ENCODE measurements around the gene HIBCH. TPM values are rescaled to one million over a fixed set of nuclear protein-coding genes. Genes with fewer than 3 reads are reported as not detected.

HIBCH gene
- total RNA-seq, 1 experiment from 2014 or later, result 6.8 TPM

DNA sequence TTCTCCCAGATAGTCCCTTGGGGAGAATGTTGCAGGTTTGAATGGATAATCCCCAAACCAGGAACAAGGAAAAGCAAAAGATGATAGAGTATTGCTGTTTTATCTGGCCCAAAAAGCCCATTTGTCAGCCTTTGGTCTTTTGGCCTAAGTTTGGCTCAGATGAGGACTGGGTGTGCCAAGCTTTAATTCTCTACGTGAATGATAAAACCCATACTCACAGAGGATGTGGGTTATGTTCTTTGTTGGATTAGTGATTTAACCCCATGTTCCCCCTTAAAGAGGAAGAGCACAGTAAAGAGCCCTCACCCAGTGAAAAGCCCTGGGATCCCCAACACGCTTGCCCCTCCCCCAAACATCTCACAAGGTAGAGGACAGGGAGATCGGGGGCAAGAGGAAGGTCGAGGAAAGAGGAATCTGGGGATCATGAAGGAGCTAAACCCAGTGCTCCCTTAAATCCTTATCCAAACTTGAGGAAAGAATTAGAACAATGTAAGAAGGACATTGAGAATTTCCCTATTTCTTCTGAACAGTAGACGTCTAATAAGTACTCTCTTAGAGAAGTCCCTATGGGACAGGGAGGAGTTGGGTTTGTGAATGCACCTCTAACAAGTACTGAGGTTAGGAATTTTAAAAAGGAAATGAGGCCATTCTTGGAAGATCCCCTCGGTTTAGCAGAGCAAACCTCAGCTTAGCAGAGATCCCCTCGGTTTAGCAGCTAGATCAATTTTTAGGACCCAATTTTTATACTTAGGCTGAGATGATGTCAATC lies 105.0 kb downstream of the HIBCH start:
- DNase-seq (ENCODE audit: low read depth), result no peak
- in situ Hi-C loops (cut with HindIII; ENCODE audit: low pct_unique_long_range_greater_than_20kb, low sequenced_read_pairs), result no loop called here

DNA sequence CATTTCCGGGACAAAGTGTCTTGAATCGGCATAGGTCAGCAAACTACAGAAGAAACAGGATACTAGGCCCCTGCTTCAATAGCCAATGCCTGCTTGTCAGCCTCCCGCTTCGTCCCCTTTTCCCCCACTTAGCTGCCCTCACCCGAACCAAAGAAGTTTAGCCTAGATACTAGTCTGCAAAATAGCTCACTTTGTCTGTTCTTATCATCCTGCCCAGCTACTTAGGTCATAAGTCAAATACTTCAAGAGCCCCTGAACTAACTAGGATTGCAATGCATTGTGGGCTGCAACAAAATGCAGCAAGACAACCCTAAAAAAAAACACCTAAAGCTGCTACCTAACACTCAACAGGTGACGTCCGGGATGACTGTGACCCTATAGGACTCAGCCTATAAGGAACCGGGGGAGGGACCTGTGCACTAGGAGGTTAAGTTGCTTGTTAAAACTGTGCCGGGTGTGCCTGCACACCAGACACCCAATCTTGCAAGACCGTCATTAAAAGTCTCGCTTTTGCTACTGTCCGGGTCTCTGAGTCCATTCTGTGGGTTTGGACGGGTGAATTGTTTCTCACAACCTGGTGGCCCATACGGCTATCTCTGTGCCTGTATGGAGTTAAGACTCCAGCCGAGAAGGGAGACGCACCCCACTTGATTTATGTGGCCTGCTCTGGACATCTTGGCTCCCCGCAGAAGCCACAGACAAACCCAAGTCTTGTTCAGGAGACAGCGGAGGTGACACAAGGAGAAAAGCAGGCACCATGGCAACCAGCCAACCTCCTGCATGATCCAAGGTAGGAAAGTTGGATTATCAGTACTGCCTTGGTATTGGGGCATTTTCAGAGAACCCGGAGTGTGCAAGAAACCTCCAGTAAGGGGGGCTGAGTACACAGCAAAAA lies 105.9 kb downstream of the HIBCH start:
- no peak for DNase-seq (ENCODE audit: low read depth)
- in situ Hi-C loops (cut with HindIII; ENCODE audit: low pct_unique_long_range_greater_than_20kb, low sequenced_read_pairs), result no loop called here

DNA sequence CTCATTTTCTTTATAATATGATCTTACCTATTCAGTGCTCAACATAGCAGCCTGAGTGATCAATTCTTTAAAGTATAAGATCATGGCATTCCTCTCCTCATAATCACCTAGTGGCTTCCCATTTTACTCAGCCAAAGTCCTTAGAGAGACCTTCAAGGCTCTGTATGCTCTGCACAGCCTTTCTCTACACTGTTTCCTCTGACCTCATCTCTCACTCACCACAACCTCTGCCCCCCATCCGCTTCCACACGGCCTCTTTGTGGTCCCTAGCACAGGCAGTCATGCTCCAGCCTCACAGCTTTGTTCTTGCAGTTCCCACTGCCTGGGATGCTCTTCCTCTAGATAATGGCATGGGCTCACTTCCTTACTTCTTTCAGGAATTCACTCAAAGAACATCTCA lies 109.2 kb downstream of the HIBCH start:
- DNase-seq (ENCODE audit: low read depth), result no peak
- in situ Hi-C loops (cut with HindIII; ENCODE audit: low pct_unique_long_range_greater_than_20kb, low sequenced_read_pairs), result no loop called here

DNA sequence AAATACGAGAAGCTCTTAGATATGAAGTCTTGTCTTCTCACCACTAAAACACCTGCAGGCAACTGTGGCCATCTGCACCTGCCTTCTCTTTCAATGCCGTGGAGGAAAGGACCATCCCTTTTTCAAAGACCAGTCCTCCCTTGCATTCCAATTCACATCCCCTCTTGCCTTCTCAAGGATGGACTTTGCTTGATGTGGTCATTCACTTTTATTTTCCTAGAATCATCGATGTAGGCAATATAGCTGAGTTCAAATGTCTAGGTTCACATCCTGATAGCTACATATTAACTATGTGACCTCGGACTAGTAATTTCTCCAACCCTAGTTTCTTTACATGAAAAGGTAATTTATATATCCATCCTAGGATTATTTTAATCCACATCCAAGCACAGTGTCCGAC lies 110.1 kb downstream of the HIBCH start:
- DNase-seq (ENCODE audit: low read depth), result no peak
- in situ Hi-C loops (cut with HindIII; ENCODE audit: low pct_unique_long_range_greater_than_20kb, low sequenced_read_pairs), result no loop called here

DNA sequence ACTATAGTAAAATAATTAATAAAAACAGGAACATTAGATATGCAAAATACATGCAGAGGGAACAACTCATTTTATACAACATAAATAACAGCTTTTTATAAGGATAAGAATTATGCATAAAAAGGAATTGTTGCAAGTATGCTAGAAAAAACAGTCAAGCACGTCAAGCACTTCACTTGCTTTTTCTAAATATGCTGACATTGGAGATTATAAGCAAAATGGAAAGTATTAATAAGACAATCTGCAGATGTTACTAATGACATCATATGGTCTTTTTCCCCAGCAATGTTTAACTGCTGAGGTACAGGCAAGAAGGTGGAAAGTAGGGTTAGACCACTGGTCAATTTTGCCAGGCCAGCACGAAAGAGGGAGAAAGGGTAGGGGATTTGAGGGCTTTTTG lies 111.7 kb downstream of the HIBCH start:
- DNase-seq (ENCODE audit: low read depth), result no peak
- in situ Hi-C loops (cut with HindIII; ENCODE audit: low pct_unique_long_range_greater_than_20kb, low sequenced_read_pairs), result no loop called here

DNA sequence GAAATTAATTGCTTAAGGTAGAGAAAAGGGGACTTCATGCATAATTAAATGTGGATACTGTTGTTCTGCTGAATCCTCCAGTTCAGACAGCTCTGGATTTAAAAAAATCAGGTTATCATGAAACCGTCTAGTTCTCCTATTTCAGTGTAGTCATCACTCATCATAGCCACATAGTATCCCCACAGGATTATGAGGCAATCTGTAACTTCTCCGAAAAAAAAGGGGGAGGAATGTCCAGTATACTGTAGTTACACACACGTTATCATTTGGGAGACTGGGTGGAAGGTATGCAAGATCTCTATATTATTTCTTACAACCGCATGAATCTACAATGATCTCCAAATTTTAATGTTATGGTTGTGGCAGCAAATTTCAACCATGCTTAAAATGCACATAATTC lies 114.0 kb downstream of the HIBCH start:
- in situ Hi-C loops (cut with HindIII; ENCODE audit: low pct_unique_long_range_greater_than_20kb, low sequenced_read_pairs), result no loop called here
- DNase-seq (ENCODE audit: low read depth), result no peak

DNA sequence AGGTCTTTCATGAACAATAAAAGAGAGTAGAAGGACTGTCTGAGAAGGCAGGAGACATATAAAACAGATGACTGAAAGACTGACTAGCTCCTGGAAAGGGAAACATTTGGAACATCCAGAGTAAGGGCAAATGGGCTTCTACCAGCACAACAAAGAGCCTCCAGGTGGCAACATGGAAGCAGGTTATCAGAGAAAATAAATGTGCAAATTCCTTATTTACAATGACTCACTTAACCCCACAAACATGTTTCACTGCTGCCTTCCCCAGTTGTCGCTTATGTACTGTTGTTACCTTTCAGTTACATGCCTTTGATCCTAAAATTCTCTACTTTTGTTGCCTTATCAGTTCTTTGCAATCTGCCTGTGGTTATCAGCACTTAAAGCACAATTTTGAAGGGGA lies 117.0 kb downstream of the HIBCH start:
- in situ Hi-C loops (cut with HindIII; ENCODE audit: low pct_unique_long_range_greater_than_20kb, low sequenced_read_pairs), result no loop called here
- DNase-seq (ENCODE audit: low read depth), result no peak

DNA sequence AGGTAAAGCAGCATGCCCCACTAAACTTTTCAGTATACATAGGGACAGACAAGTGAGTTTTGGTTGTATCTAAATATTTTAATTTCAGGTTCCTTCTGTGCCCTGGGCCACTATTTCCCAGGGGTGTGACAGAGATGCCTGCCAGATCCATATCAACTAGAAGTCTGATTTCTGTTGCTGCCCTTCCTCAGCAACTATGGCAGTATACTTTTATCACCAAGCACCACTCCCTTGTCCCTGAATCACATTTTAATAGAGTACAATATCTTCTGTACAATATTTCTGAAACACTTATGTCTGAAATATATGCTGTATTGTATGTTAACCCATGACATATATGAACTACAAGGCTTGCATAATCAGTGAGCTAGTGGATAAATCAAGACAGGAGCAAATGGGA lies 117.6 kb downstream of the HIBCH start:
- no peak for DNase-seq (ENCODE audit: low read depth)
- in situ Hi-C loops (cut with HindIII; ENCODE audit: low pct_unique_long_range_greater_than_20kb, low sequenced_read_pairs), result no loop called here

DNA sequence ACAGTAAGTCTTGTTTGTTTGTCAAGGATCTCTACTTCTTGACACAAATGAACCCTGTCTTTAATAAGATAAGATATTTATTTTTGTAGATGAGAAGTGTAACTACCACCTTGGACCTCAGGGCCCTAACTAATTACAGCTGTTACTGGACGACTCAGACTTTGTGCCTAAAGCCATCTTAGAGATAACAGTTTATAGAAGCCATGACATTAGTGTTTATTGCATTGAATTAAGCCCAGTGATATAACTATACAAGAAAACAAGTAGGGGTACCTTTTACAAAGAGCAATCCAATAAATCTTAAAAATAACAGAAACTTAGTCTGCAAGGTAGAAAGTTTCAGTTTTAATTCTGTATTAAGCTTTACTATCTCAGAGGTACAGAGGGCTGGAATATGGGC lies 119.0 kb downstream of the HIBCH start:
- in situ Hi-C loops (cut with HindIII; ENCODE audit: low pct_unique_long_range_greater_than_20kb, low sequenced_read_pairs), result no loop called here
- no peak for DNase-seq (ENCODE audit: low read depth)

DNA sequence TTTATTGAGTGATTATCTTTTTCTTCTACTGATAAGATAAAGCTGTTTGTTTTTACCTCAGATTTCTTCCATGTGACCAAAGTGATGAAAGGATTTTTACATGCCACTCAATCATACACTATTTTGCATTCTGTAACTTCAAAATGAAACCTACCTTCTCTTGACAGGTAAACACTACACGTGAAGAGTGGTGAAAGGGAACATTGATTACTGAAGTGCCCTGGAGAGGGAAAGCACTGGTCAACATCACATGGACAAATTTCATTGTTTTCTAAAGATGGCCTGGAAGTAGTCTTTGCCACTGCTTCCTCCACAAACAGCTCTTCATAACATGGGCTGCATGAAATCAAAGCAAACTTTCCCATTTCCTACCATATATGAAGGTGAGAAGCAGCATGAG lies 120.1 kb downstream of the HIBCH start:
- in situ Hi-C loops (cut with HindIII; ENCODE audit: low pct_unique_long_range_greater_than_20kb, low sequenced_read_pairs), result no loop called here
- no peak for DNase-seq (ENCODE audit: low read depth)

DNA sequence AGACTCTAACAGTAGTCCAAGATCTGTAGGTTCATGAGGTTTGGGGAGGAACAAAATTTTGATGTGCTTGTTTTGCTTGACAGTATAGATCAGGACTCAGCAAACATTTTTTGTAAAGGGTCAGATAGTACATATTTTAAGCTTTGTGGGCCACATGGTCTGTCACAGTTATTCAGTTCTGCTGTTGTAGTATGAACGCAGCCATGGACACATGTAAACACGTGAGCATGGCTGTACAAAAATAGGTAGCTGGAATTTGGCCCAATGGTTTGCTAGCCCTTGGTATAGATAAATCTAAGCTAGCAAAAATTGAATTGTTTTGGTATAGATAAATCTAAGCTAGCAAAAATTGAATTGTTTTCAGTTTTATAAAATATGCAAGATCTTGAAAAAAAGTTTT lies 120.5 kb downstream of the HIBCH start:
- in situ Hi-C loops (cut with HindIII; ENCODE audit: low pct_unique_long_range_greater_than_20kb, low sequenced_read_pairs), result no loop called here

DNA sequence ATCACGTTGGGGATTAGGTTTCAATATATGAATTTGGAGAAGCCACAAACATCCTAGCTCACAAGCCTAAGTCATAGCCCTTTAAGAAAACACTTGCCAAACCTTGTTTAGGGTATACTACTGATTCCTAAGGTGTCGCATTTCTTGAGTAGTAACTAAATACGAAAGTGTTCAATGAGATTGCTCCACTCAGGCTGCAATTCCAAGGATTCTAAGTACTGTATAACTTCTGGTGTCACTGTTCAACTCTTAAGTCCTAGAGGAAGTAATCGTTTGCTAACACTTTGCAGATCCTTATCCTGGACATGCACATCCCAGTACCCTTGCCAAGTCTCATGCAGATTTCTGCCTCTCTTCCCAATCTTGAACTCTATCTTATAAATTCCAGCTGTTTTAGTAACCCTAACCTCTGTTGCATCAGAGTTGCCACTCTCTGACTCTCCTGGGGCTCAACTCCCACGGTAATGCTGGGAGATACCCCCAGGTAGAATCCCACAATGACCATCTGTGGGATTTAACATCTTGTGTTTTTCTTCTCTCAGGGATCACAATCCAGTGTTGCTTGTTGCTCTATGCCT lies 122.4 kb downstream of the HIBCH start:
- DNase-seq (ENCODE audit: low read depth), result no peak
- in situ Hi-C loops (cut with HindIII; ENCODE audit: low pct_unique_long_range_greater_than_20kb, low sequenced_read_pairs), result no loop called here

More for the DNA sequence above, 120.5 kb downstream of the HIBCH start:
- no peak for DNase-seq (ENCODE audit: low read depth)

DNA sequence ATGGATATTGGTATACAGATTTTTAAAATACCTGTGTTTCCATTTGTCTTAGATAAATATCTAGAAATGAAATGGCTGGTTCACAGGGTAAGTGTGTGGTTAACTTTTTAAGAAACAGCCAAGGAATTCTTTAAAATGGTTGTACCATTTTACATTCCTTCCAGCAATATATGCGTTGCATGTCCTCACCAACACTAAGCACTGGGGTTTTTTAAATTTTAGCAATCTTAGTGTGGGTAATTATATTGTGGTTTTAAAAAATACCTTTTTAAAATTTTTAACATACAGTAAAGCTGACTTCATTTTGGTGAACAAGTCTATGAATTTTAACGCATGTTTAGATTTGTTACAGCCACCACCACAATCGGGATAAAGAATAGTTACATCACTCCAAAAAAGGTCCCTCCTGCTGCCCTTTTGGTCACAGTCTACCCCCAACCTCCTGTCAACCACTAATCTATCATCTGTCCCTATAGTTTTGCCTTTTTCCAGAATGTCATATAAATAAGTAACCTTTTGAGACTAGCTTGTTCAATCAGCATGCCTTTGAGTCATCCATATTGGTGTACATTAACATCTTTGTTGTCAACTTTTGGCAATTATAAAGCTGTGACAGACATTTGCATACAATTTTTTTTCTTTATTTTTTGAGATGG lies 129.0 kb downstream of the HIBCH start:
- DNase-seq (ENCODE audit: low read depth), result no peak
- in situ Hi-C loops (cut with HindIII; ENCODE audit: low pct_unique_long_range_greater_than_20kb, low sequenced_read_pairs), result no loop called here

DNA sequence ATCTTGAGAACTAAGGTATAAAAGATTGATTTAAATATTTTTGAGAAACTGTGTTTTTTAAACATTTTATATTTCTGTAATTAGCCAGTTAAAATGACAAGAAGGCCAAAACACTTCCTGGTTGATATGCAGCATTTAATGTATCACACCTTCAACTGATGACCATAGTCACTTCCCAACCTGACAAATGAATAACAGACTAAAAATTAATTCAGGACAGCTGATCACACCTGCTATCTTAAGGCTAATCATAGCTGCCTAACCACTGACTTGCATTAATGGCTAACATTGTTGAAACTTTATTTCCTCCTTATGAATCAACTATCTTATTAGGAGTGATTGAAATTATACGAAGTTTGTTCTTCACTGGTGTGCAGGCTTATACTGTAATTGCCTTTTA lies 131.3 kb downstream of the HIBCH start:
- no peak for DNase-seq (ENCODE audit: low read depth)
- in situ Hi-C loops (cut with HindIII; ENCODE audit: low pct_unique_long_range_greater_than_20kb, low sequenced_read_pairs), result no loop called here

DNA sequence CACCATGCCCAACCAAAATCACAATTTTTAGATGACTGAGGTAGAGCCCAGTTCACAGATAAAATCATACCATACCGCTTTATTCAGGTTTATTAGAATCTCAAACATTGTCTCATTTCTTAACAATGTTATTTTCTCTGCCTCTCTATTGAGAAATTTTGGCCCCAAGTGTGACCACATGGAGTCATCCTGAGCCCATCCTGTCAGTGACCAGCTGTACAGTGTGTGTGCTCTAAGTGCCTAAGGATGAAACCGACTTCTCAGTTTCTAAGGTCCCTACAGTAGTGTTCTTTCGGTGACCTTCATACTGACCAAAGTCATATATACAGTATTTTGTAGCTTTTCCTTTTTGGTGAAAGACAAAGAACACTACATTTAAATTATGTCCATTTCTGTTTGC lies 133.4 kb downstream of the HIBCH start:
- in situ Hi-C loops (cut with HindIII; ENCODE audit: low pct_unique_long_range_greater_than_20kb, low sequenced_read_pairs), result no loop called here
- no peak for DNase-seq (ENCODE audit: low read depth)

DNA sequence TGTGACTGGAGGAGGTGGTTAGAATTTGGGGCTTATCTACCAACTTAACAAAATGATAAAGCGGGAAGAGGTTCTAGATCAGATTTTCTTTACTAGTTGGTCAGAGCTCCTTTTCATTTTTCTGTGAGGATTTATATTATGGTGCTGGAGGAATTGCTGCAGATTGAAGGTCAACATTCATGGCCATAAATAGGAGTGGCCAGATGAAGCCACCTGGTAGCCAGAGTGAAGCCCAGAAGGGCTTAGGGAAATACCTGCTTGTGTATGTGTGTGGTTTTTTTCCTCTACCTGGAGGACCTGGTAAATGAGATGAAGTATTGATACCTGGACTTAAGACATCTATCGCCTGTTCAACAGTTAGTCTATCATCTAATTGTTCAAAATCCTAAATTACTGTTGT lies 134.2 kb downstream of the HIBCH start:
- no peak for DNase-seq (ENCODE audit: low read depth)
- in situ Hi-C loops (cut with HindIII; ENCODE audit: low pct_unique_long_range_greater_than_20kb, low sequenced_read_pairs), result no loop called here

DNA sequence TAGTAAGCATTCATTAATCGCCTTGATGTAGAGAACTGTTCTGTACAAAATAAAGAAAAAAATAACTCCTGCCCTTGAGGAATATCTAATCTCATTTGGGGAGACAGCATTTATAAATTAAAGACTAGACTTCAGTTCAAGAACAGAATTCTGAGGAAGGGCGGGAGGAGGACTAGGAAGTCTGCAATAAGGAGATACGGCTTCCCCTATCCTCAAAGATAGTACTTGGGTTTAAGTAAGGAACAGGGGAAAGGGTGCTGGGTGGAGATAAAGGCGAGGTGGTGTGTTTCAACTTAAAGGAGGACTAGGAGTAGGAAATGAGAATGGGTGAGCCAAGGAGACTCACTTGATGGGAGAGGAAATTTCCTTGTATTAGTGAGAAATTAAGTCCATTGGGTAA lies 135.2 kb downstream of the HIBCH start:
- DNase-seq (ENCODE audit: low read depth), result no peak
- in situ Hi-C loops (cut with HindIII; ENCODE audit: low pct_unique_long_range_greater_than_20kb, low sequenced_read_pairs), result no loop called here

DNA sequence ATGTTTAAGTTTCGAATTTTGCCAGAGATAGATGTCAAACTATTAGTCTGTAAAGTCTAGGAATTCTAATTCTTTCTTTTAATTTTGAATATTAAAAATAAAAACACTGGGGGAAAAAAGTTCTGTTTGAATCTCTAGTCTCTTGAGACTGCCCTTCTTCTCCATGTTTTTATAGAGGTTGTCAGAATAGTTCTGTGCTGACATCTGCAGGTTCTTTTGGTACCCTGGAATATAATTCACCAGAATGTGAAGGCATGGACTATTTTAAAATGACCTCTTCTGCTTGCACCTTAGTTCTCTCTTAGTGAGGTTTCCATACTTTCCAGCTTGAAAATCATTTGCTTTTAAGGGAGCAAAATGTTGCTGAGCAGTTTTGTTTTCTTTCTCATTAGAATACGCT lies 136.1 kb downstream of the HIBCH start:
- no peak for DNase-seq (ENCODE audit: low read depth)
- in situ Hi-C loops (cut with HindIII; ENCODE audit: low pct_unique_long_range_greater_than_20kb, low sequenced_read_pairs), result no loop called here

DNA sequence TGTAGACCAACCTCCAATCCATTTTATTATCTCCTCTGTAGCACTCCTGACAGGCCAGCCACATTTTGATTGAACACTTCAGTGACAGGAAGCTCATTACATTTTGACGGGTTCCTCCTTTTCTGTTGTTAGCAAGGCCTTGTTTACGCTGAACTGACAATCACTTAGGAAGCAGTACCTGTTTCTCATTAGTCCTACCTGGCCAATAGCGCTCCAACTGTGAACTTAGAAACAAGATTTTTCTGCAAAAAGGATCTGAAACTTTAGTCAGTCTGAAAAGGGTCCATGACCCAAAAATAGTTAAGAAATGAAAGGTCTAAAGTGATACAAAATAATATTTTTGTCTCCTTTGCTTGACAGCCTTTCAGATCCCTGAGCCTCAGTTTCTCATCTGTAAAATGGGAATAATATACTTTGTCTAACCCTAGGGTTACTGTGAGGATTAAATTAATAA lies 137.5 kb downstream of the HIBCH start:
- no peak for DNase-seq (ENCODE audit: low read depth)
- in situ Hi-C loops (cut with HindIII; ENCODE audit: low pct_unique_long_range_greater_than_20kb, low sequenced_read_pairs), result no loop called here
